A549 treated with Hydrocortisone at 1 μM for 4 hours (cell line): Measurements from ENCODE around the gene PPP1R3A. TPM values are rescaled to one million over a fixed set of nuclear protein-coding genes. Genes with fewer than 3 reads are reported as not detected.

Experiments used
- total RNA-seq: library from RNA; stranded (reverse); fragments of 200-300 nt; extraction: Qiagen RNA extraction; gene quantifications from 5 replicates; pipeline ENCODE4 v1.2.3, GENCODE V29; 2022

Gene PPP1R3A, protein sequence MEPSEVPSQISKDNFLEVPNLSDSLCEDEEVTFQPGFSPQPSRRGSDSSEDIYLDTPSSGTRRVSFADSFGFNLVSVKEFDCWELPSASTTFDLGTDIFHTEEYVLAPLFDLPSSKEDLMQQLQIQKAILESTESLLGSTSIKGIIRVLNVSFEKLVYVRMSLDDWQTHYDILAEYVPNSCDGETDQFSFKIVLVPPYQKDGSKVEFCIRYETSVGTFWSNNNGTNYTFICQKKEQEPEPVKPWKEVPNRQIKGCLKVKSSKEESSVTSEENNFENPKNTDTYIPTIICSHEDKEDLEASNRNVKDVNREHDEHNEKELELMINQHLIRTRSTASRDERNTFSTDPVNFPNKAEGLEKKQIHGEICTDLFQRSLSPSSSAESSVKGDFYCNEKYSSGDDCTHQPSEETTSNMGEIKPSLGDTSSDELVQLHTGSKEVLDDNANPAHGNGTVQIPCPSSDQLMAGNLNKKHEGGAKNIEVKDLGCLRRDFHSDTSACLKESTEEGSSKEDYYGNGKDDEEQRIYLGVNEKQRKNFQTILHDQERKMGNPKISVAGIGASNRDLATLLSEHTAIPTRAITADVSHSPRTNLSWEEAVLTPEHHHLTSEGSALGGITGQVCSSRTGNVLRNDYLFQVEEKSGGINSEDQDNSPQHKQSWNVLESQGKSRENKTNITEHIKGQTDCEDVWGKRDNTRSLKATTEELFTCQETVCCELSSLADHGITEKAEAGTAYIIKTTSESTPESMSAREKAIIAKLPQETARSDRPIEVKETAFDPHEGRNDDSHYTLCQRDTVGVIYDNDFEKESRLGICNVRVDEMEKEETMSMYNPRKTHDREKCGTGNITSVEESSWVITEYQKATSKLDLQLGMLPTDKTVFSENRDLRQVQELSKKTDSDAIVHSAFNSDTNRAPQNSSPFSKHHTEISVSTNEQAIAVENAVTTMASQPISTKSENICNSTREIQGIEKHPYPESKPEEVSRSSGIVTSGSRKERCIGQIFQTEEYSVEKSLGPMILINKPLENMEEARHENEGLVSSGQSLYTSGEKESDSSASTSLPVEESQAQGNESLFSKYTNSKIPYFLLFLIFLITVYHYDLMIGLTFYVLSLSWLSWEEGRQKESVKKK
- not detected in 5 replicates for total RNA-seq

DNA sequence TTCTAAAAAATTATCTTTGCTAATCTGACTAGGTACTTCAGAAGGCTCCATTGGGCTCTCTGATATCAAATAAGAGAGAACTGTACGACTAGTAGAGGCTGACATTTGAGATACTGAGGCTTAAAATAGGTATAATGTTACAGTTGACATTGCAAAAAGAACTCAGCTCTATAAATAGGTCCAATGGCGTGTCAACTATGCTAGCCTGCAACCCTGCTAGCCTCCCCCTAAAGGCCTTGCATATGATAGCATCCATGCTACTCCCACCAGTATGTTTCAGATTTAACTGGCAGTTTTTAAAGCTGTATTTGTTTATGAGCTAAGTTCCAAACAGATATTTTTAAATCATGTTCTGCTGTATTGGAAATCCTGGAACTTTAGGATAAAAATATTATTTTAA is at the start of gene PPP1R3A:
PPP1R3A (minus strand) TSS at position 64 of the 400 bp plus-strand sequence; CDS start at position 51, 13 bp downstream.

